Measurements from ENCODE around the gene DUSP15. TPM values are rescaled to one million over a fixed set of nuclear protein-coding genes. Genes with fewer than 3 reads are reported as not detected.

Gene DUSP15
- total RNA-seq, 1 experiment from 2014 or later = not detected

- TF ChIP-seq JUND (IDR thresholded peaks at IDR 0.05) (no peak), MAX (IDR thresholded peaks at IDR 0.05) (no peak), ZBTB33 (IDR thresholded peaks at IDR 0.05; ENCODE audit: extremely low read depth, insufficient replicate concordance, low read length) (no peak), EZH2 (IDR thresholded peaks at IDR 0.05) (no peak), ZNF274 (IDR thresholded peaks at IDR 0.05; ENCODE audit: low read depth, low read length) (no peak), EGR1 (IDR thresholded peaks at IDR 0.05; ENCODE audit: low read depth) (no peak), SIN3A (IDR thresholded peaks at IDR 0.05; ENCODE audit: low read depth) (no peak), POLR2AphosphoS5 (IDR thresholded peaks at IDR 0.05; ENCODE audit: low read depth, low read length) (no peak), CTCF (IDR thresholded peaks at IDR 0.05 in 2 of 3, conservative IDR thresholded peaks at IDR 0.05 in 1 of 3; ENCODE audit: borderline replicate concordance in 1 of 3, insufficient read depth in 1 of 3, low read depth in 2 of 3, low read length in 2 of 3) (no peak), ELF1 (IDR thresholded peaks at IDR 0.05; ENCODE audit: borderline replicate concordance, low read depth) (no peak)
- no TSS peak for BruUV-seq (replicated peaks)
- H3K9ac ChIP-seq (ENCODE audit: low read length) = no peak overlapping the region
- no peaks in the 10 kb centered on the region for H3K9me3 ChIP-seq (ENCODE audit: control insufficient read depth in 1 of 2, insufficient read depth in 1 of 2, low read depth in 1 of 2, low read length in 2 of 2)
- no peak overlapping the region for H3K27ac ChIP-seq (ENCODE audit: low read depth, low read length)
- RAD21 ChIA-PET (ENCODE audit: low non-redundant PET in 1 of 2, low total read pairs in 2 of 2, uncharacterized antibody in 2 of 2, unreplicated experiment in 2 of 2) = no interaction called here
- H3K4me2 ChIP-seq (ENCODE audit: low read length) = no peak overlapping the region
- no peak for ATAC-seq
- H3K79me2 ChIP-seq (ENCODE audit: insufficient read depth, low read length) = no peaks in the 10 kb centered on the region
- H3K4me1 ChIP-seq (ENCODE audit: control insufficient read depth in 1 of 2, insufficient read depth in 2 of 2, low read length in 2 of 2) = peaks cover 0 to 9% of the 10 kb centered on the region in 2 experiments; a peak in 1 of 4 replicates
- POLR2A ChIA-PET = no interaction called here
- DNase-seq (ENCODE audit: low read depth, low spot score) = no peak
- CTCF ChIA-PET = no interaction called here
- no peak overlapping the region for H2AFZ ChIP-seq (ENCODE audit: low read depth, low read length, poor library complexity, severe bottlenecking)
- no peaks in the 10 kb centered on the region for H4K20me1 ChIP-seq (ENCODE audit: insufficient read depth)
- no peak overlapping the region for H3K4me3 ChIP-seq (replicated peaks in 1 of 2; ENCODE audit: low read depth in 1 of 2, low read length in 2 of 2)
- H3K27me3 ChIP-seq (ENCODE audit: insufficient read depth, low read length) = no peaks in the 10 kb centered on the region
- no peaks in the 10 kb centered on the region for H3K9me2 ChIP-seq (ENCODE audit: insufficient read depth)
- intact Hi-C loops (cut with micrococcal nuclease) = no loop called here
- no peaks in the 10 kb centered on the region for H3K36me3 ChIP-seq (ENCODE audit: control insufficient read depth in 1 of 2, insufficient read depth in 2 of 2, low read length in 2 of 2)
Measured at GRCh38 chr20:31827059-31827458, 43.3 kb downstream of the DUSP15 start.
